GOT3 (cell line): ENCODE results near the gene APOL3.
"Not testable (repeated sequence)": the region's sequence is repeated elsewhere in the genome, so short reads cannot be mapped to it uniquely, and the experiment has no call there.

Experiments used
- DNase-seq: peaks from one replicate; lab custom pipeline; 2025; ENCODE audit warnings: mixed read lengths; lab: John Stamatoyannopoulos, UW

APOL3 gene, protein sequence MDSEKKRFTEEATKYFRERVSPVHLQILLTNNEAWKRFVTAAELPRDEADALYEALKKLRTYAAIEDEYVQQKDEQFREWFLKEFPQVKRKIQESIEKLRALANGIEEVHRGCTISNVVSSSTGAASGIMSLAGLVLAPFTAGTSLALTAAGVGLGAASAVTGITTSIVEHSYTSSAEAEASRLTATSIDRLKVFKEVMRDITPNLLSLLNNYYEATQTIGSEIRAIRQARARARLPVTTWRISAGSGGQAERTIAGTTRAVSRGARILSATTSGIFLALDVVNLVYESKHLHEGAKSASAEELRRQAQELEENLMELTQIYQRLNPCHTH

DNA sequence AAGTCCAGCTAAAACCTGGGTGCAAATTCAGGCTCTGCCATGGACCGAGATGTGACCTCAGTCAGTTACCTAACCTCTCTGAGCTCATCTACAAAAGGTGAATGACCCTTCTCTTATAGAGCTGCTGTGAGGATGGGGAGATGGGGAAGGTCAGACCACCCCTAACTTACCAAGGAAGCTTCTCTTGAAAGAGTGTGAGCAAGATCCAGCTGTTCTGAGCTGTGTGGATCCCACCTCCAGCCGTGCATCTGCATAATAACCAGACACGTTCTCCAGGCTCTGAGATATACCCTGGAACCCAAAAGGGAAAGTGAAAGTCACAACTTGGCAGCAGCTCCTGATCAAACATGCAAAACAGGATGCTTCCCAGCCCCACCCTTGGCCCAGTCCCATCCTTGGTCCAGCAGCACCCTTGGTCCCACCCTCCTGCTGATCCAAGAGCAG is at the start of gene APOL3:
Gene APOL3 (minus strand): TSS at position 257 of the 444 bp plus-strand sequence. CDS start 11,700 bp downstream, outside the sequence.
- DNase-seq: no peak

DNA sequence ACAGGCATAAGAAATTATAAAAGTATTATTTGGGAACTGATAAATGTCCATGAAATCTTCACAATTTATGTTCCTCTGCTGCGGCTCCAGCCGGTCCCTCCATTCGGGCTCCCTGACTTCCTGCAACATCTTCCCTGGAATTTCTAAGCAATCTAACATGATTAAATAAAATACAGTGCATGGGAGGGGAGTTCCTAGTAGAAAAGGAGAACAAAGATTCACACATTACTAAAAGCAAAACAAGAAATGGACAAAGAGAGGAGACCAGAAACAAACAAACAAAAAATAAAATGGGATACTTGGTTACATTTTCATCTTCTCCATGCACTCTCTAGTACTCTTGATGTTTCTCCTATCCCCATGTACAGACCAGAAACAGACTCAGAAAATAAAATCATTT is 49.7 kb upstream of the APOL3 start:
- DNase-seq: no peak

DNA sequence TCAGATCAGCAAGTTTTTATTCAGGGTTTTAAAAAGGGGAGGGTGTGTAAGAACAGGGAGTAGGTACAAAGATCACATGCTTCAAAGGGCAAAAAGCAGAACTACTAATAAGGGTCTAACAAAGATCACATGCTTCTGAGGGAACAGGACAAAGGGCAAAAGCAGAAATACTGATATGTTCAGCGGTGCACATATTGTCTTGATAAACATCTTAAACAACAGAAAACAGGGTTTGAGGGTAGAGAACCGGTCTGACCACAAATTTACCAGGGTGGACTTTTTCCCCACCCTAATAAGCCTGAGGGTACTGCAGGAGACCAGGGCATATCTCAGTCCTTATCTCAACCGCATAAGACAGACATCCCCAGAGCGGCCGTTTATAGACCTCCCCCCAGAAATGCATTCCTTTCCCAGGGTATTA is 48.9 kb upstream of the APOL3 start:
- DNase-seq: not testable (repeated sequence)

DNA sequence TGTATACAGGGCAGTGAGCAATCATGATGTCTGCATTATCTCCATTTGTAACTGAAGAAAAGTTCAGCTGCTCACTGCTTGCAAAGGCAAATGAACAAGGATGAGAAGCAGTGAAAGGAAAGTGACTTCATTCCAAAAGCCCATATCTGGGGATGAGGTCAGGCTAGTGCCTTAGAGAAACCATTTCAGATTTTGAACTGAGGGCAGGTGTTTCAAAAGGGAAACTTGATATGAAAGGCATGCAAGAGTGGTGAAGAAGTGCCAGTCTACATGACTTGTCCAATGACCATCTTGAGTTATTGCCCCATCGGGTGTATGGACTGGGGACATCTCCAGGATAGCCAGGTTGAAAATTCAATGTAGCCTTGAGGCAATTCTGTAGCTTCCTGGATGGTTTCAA is 48.4 kb upstream of the APOL3 start:
- DNase-seq: no peak

DNA sequence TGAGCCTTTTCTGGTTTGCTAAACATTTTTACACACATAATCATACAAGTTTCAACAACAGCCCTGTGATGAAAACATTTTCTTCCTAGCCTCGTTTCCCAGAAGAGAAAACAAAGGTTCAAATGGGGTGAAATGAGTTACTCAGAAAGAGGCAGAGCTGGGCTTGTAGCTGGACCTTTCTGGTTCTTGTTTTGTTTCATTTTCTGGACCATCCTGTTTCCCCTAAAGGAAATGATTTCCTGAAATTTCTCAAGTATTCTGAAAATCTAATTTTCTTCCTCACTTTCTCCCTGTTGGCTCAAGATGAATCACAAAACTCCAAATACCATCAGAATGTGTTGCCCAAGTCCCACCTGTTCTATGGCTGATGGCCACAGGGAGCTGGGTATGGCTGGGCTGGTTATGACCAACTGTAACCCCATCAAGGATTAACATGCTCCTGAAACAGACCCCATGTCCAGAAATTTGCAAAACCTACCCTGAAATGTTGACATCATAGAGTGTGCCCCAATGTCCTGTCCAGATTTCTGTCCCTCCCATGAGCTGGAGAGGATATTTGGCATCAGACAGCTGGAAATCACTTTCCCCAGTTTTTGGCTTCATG is 47.7 kb upstream of the APOL3 start:
- DNase-seq: no peak

DNA sequence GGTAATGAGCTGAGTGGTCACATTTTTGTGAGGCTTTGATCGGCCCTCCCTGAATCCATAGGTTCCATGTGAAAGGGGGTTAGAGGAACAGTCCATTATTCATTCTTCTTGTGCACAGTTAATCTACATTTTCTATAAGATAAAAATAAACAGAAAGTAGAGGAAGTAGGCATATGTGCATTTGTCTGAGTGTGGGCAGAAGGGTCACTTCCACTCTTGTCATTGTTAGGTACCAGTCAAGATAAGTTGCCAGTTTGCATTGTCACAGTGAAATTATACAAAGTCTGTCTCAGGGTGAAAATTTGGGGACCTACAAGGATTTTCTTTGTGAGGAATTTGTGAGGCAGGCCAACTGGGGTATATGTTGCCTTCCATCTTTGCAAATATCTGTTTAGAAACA is 45.7 kb upstream of the APOL3 start:
- DNase-seq: no peak

DNA sequence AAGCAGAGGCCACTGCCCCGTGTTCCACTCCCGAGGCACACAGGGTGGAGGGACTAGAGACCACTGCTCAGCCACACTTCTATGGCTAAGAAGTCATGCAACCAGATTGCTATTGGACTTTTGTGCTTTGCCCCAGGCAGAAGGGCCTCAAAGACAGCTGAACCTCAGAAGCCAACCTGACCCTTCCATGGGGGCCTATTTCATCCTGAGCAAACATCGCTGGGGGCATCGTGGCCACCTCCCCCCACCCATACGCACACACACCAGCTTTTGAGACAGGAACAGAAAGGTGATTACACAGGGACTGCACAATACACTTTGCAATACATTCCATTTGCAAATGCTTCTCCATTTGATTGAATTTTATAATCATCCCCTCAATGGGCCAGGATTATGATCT is 45.0 kb upstream of the APOL3 start:
- DNase-seq: not testable (repeated sequence)

DNA sequence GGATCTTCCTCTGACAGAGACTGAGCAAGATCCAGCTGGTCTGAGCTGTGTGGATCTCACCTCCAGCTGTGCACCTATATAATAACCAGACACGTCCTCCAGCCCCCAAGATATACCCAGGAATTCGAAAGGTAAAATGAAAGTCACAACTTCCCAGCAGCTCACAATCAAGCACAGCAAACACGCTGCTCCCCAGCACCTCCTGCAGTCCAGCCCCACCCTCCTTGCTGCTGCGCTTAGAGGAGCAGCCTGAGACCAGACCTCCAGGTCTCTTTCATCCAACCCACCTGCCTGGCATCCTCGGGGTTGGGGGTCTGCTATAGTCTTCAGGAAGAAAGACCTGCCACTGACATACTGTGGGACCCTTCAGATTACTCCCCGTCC is 44.1 kb upstream of the APOL3 start:
- DNase-seq: no peak

DNA sequence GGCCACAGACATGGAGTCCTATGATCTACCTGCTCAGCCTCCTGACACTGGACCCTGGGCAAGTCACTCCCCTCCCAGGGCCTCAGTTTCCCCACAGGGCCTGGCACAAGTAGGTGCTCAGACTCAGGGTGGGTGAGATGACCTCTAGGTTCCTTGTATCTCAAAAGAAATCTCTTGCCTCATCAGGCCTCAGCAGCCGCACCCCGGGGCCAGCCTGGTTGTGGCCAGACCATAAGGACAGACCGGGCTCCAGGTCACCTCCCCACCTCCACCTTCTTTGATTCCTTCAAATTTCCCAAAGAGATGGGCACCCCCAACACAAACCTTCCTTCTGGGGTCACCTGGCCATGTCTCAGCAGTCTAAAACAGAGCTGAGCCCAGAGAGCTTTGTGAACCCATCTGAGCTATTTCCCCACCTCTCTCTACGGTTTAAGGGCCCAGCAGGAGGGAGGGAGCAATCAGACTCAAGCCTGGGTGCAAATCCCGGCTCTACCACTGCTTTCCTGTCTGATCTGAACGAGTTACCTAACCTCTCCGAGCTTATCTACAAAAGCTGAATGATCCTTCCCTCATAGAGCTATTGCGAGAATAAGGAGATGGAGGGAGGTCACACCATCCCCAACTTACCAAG is 43.6 kb upstream of the APOL3 start:
- no peak for DNase-seq

DNA sequence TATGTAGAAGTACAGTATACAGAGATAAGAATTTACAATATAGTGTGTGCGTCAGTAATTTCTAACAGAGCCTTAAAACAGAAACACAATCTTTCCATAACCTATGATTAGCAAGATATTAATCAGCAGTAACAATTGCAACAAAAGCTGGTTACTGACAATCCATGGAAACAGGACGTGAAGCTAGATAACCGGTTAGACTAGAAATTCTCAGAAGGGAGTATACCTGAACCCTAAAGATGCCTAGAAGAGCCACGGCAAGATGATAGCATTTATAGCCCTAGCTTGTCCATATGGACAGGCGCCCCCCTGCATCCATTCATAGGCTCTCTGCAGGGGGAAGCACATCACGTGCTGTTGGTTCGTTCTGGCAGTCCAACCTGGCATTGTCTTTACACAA is 42.9 kb upstream of the APOL3 start:
- DNase-seq: not testable (repeated sequence)

DNA sequence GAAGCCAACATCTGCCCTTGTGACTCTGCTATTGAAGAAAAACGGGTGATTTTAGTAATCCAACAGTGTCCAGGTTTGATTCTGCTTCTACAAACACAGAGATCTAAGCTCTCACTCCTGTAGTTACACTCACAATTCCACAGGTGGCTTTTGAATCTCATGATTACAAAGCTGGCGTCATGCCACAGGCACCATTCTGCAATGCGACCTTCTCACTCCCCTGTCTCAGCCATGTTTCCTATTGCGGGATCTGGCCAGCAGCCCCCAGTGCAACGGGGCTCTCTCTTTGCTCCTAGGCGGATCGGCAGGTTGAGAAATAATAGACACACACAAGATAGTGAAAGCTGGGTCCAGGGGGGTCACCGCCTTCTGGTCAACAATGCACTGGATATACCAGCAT is 42.4 kb upstream of the APOL3 start:
- not testable (repeated sequence) for DNase-seq

DNA sequence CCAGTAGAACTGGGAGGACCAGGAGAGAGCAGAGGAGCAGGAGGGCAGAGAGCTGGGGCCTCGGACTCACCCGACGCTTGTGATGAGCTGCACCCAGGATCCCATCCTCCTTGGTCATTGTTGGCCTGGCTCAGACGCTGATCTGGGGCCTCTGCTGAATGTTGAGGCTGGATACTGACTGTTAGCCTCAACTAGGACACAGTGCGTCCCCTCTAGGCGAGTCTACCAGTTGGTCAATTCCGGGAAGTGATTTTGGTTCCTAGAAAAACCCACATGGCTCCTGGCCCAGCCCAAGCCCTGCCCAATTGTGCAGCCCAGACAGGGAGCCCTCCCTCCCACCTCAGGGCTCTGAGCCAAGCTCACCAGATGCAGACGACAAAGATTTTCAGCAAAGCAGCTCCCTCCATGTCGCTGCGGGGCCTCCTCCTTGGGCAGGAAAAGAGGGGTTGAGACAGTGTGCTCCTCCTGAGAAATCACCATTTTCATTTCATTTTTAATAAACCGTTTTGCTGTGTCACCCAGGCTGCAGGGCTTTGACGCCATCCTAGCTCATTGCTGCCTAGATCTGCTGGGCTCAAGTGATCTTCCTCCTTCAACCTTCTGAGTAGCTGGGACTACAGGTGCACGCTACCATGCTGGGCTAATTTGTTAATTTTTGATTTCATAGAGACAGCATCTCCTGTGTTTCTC is 41.2 kb upstream of the APOL3 start, which contains the start of gene APOL4:
Gene APOL4 (minus strand): TSS at position 180 of the 690 bp plus-strand sequence. CDS start 75 bp downstream, at position 105.
- DNase-seq: no peak

DNA sequence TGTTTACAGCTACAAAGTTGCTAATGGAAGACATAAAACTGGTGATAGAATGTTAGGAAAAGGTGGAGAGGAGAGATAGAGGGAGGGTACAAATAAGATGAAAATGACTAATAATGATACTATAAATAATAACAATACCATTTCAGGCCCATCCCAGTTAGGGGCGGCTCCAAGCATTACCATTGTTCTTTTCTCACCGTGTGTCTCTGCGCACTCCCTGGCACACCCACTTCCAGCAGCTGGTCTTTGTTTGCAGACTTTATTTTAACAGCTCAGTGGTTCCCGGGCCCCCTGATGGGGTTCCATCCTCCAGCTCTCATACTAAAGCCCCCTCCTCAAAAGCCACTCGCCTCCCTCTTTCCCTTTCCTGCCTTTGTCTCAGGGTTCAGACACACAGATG is 40.5 kb upstream of the APOL3 start:
- not testable (repeated sequence) for DNase-seq

DNA sequence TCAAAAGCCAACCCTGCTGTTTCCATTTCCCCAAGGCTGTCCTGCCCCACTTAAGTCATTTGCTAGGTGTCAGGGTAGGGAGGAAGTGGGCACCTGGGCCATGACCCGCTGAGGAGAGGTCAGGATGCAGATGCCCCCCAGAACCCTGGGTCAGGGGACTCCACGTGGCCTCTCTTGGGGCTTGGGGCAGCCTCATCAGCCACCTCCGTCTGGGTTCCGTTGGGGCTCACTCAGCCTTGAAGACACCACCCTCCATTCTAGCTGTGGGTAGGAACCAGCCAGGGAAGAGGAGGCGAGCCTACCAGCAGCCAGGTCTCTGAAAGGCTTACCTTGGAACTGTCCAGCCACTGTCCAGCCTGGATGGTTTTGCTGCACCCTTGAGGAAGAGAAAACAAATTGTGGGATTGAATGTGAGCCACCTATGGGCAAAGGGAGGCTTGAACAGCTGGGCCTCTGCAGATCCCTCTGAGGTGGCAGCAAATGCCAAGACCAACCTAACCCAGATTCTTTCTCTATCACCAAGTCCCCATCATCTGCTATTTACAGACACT is 38.5 kb upstream of the APOL3 start:
- no peak for DNase-seq

DNA sequence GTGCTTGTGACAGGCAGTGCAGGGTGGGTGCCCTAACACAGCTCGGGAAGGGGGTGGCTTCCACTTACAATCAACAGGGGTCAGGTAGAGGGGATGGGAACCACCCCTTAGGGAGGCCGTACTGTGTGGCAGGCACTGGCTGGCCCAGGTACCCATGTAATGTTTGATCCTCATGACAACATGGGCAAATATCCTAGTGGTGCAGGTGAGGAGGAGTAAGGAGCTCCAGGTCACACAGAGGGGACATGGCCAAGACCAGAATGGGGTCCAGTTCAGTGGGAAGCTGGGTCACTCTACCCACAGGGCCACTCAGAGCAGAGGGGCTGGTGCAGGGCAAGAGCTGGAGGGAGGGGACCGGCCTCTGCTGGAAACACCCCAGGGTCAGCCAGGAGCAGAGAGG is 38.0 kb upstream of the APOL3 start:
- no peak for DNase-seq

DNA sequence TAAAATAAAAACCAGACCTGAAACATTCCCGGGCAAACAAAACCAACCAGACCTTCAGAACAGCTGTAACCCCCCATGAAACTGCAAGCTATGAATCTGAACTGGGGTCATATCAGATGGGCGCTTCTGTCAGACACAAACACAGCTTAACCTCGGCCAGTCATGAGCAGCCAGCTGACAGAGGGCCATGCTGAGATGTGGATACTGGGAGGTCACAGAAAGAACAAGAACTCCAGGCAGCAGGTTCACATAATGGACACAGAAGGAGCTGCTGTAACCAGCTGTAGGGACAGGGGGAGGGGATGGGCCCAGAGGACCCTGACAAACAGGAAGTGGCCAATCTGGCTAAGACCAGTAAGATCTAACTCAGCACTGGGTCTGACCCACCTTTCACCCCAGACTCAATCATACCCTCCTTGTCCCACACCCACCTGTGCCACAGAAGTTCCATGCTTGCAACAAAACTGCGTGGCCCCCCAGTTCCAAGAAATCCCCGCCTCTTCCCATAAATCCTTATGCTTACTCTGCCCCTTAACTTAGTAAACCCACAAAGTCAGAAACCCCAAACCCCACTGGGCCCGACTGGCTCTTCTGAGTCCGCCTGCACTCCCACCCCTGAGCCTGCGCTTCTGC is 37.1 kb upstream of the APOL3 start:
- DNase-seq: no peak

DNA sequence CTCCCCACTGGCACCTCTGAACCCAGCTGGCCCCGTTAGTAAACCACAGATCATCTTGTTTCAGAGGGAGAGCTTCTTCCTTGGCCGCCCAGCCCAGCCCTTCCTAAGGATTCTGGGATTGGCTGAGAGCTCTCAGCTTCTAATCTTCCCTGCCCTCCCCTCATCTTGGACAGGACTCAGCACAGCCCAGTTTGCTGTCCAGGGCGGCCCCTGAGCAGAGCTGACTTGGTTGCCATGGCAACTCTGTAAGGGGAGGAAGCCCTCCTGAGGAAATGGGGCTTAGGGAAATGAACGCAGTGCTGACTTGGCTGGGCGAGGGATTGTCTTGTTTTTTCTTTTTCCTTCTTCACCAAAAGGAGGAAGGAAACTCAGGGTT is 36.5 kb upstream of the APOL3 start:
- DNase-seq: no peak

DNA sequence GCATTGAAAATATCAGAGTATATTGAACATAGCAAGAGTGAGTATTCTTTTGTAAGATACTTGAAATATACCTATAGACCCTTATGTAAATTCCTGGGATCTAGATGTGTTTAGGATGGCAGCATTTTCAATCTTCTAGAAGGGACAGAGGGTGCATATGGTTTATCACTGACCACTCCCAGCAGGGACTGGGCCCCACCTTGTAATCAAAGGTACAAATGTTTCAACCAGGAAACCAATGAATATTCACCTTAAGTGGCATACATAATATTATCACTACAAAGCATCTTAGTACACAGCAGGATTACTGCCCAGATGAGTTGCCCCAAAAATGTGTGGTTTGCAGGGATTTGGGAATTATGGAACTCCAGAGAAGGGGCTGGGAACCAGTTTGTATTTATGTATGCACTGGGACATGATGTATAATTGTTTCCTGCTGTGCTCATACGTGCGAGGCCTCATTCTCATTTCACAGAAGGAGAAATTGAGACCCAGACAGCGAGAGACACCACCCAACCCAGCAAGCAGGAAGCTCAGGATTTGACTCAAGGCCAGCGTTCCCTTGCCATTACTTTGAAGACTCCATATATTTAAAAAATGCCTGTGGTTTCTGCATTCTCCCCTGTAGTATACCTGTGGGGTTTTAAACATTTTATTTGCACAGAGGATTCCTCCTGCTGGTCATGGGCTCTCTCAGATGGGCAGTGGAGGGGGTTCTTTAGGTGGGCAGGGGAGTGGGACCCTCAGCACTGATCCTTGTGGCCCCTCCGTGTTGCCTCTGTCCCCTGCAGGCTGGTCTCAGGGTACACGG is 35.9 kb upstream of the APOL3 start:
- DNase-seq: no peak

DNA sequence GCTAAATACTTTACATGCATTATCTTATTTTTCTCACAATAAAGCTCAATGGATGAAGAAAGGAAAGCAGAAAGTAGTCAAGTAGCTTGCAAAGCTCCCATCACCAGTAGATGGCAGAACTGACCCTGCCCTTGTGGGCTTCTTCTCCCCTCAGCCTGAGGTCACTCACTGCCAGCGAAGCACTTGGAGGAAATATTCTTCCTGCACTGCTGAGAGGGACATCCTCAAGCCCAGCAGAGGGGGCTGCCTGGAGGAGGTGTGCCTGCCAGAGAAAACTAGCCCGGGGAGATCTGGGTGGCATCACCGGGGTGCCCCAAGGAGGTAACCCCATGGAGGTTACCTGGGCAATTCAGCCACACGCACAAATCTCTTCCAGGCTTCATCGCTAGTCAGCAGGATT is 34.4 kb upstream of the APOL3 start:
- no peak for DNase-seq

DNA sequence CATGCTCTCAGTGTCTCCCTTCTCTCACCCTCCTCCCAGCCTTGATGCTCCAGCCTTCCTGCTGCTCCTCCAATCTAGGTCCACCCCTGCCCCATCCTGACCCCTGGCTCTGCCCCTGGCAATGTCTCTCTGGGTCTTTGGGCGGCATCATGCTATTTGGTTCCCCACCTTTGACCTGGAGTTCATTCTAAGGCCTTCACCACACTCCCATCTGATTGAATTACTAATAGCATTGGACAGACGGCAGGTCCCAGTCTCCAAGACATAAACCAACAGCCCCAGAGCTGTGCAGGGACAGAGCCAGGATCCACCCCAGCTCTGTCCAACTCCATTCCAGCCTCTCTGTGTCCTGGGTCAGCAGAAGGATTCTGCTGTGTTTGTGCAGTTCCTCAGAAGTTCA is 33.8 kb upstream of the APOL3 start:
- no peak for DNase-seq

DNA sequence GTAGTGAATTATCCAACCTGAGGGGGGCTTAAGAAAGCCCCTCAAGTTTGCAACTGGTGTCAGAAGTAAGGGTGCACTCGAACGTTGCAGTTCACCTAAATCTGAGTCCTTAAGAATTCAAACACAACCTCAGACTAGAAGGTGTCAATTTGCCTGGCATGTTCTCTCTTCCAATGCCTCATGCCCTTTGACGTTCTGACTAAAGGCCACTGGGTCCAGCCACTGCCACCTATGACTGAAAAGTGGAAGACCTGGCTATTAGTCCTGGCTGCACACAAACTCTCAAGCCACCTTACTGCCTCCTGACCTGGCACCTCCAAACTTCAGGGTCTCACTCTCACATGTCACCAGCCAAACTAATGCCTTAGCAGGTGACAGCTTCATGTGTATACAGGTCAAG is 33.0 kb upstream of the APOL3 start:
- no peak for DNase-seq
